HepG2 (cell line): Measurements from ENCODE around the gene ZSCAN4. TPM values are rescaled to one million over a fixed set of nuclear protein-coding genes. Genes with fewer than 3 reads are reported as not detected.

Source experiments
- ATAC-seq: fragments of 200-7000 bp; cut with Tn5 transposase; 3 replicates; pipeline ENCODE4 v1.9.1; 2020; ENCODE audit warnings: mild to moderate bottlenecking, moderate library complexity
- BruUV-seq: library from RNA; stranded (reverse); fragments of 400-500 nt; replicated peaks from 2 replicates; lab custom pipeline; 2021; lab: Mats Ljungman, UMichigan
- CTCF ChIA-PET: fragments of 300-600 bp; formaldehyde crosslinking; extraction: SDS; loops from one replicate; lab custom pipeline; 2021; ENCODE audit warnings: low total read pairs, inconsistent platforms, low intra/inter-chr PET ratio; lab: Yijun Ruan, JAX
- POLR2A ChIA-PET: fragments of 350-600 bp; sonication (Branson Sonifier 250); formaldehyde crosslinking; loops from one replicate; lab custom pipeline; 2020; ENCODE audit warnings: antibody characterized with exemption, inconsistent platforms; lab: Yijun Ruan, JAX
- DNase-seq: peaks from one replicate; pipeline ENCODE4 v3.0.0-alpha.2; 2015; ENCODE audit warnings: low spot score
- FAIRE-seq: peaks from 3 replicates; lab custom pipeline; 2011; peaks lifted over from hg19 to GRCh38; lab: Jason Lieb, UNC
- H2AFZ ChIP-seq: one replicate; pipeline ENCODE4 v1.6.1; 2011; ENCODE audit warnings: low read length, inconsistent platforms
- H3K27ac ChIP-seq: fragments of 300-600 bp; 3 replicates; pipeline ENCODE4 v1.8.0; 2011; ENCODE audit warnings: mixed run types, mild to moderate bottlenecking, mixed read lengths, low read length, inconsistent platforms; ENCODE audit not compliant: insufficient read depth; ENCODE audit errors: extremely low read length
- H3K27me3 ChIP-seq, 2 experiments: fragments of 200-600 bp in 1 of 2; 2 replicates in 1 of 2; 3 replicates in 1 of 2; pipeline versions ENCODE4 v1.6.0 to v1.8.0; 2011; ENCODE audit warnings: low read length in 2 of 2, mild to moderate bottlenecking in 2 of 2, moderate library complexity in 2 of 2, inconsistent platforms in 1 of 2; ENCODE audit not compliant: insufficient read depth in 2 of 2, control insufficient read depth in 1 of 2
- H3K36me3 ChIP-seq, 2 experiments: fragments of 200-600 bp in 1 of 2; replicated peaks in 1 of 2; 2 replicates in 1 of 2; 3 replicates in 1 of 2; pipeline versions ENCODE4 v1.5.1 to v1.8.0; 2011; ENCODE audit warnings: low read length in 2 of 2, inconsistent platforms in 1 of 2; ENCODE audit not compliant: insufficient read depth in 2 of 2, control insufficient read depth in 1 of 2
- H3K4me1 ChIP-seq: 2 replicates; pipeline ENCODE4 v1.5.1; 2012; ENCODE audit warnings: low read length, inconsistent platforms; ENCODE audit not compliant: insufficient read depth
- H3K4me2 ChIP-seq: 2 replicates; pipeline ENCODE4 v1.6.0; 2011; ENCODE audit warnings: low read depth, low read length, inconsistent platforms
- H3K4me3 ChIP-seq, 3 experiments: fragments of 200-600 bp in 1 of 3; sonication (generic), shearing (Covaris generic) in 1 of 3; replicated peaks in 1 of 3; 2 replicates each; pipeline ENCODE4 v1.5.1; 2011 to 2016; ENCODE audit warnings: low read length in 3 of 3, inconsistent platforms in 2 of 3, low read depth in 2 of 3, mild to moderate bottlenecking in 2 of 3, control low read depth in 1 of 3, mixed read lengths in 1 of 3; ENCODE audit not compliant: insufficient read depth in 1 of 3
- H3K79me2 ChIP-seq: one replicate; pipeline ENCODE4 v1.6.1; 2011; ENCODE audit warnings: low read length, inconsistent platforms; ENCODE audit not compliant: insufficient read depth
- H3K9ac ChIP-seq: 2 replicates; pipeline ENCODE4 v1.6.0; 2011; ENCODE audit warnings: mild to moderate bottlenecking, low read depth, low read length, inconsistent platforms; ENCODE audit not compliant: insufficient read depth
- H3K9me3 ChIP-seq: 2 replicates; pipeline ENCODE4 v1.5.1; 2012; ENCODE audit warnings: mild to moderate bottlenecking, low read length
- H4K20me1 ChIP-seq: 2 replicates; pipeline ENCODE4 v1.6.0; 2011; ENCODE audit warnings: inconsistent platforms, mild to moderate bottlenecking, low read length, moderate library complexity; ENCODE audit not compliant: insufficient read depth
- ADNP ChIP-seq: sonication (generic); formaldehyde crosslinking; IDR thresholded peaks from 2 replicates; pipeline ENCODE4 v1.4.0; 2020; ENCODE audit warnings: missing genetic modification reagents
- ATF7-NPFF ChIP-seq: sonication (generic); formaldehyde crosslinking; IDR thresholded peaks from 2 replicates; pipeline ENCODE4 v1.8.1; 2023; ENCODE audit warnings: mild to moderate bottlenecking, low read depth, missing genetic modification reagents, moderate library complexity
- ATRX ChIP-seq: sonication (generic); formaldehyde crosslinking; IDR thresholded peaks from 2 replicates; pipeline ENCODE4 v1.4.0; 2020; ENCODE audit warnings: missing genetic modification reagents, borderline replicate concordance
- CBFB ChIP-seq: sonication (generic); formaldehyde crosslinking; IDR thresholded peaks from 2 replicates; pipeline ENCODE4 v1.4.0; 2020; ENCODE audit warnings: missing genetic modification reagents
- CHCHD3 ChIP-seq: sonication (generic); formaldehyde crosslinking; IDR thresholded peaks from 2 replicates; pipeline ENCODE4 v1.8.0; 2022; ENCODE audit warnings: mild to moderate bottlenecking, missing genetic modification reagents, moderate library complexity
- GRHL1 ChIP-seq: sonication (generic); formaldehyde crosslinking; conservative IDR thresholded peaks from 2 replicates; pipeline ENCODE4 v1.8.0; 2022; ENCODE audit warnings: missing genetic modification reagents
- KDM4B ChIP-seq: sonication (generic); formaldehyde crosslinking; IDR thresholded peaks from 2 replicates; pipeline ENCODE4 v1.4.0; 2020; ENCODE audit warnings: missing genetic modification reagents
- PATZ1 ChIP-seq: sonication (generic); formaldehyde crosslinking; IDR thresholded peaks from 2 replicates; pipeline ENCODE4 v1.4.0; 2020; ENCODE audit warnings: missing genetic modification reagents
- XRCC5 ChIP-seq: fragments of 200-400 bp; formaldehyde crosslinking; optimal IDR thresholded peaks from 2 replicates; pipeline ENCODE3; 2017; ENCODE audit warnings: mild to moderate bottlenecking, low read length
- ZFP1 ChIP-seq: IDR thresholded peaks from 2 replicates; pipeline ENCODE4 v1.6.1; 2016
- ZNF20 ChIP-seq: sonication (generic); formaldehyde crosslinking; IDR thresholded peaks from 2 replicates; pipeline ENCODE4 v1.4.0; 2020; ENCODE audit warnings: mild to moderate bottlenecking, moderate library complexity, missing genetic modification reagents
- ZNF274 ChIP-seq: sonication (generic); formaldehyde crosslinking; IDR thresholded peaks from 2 replicates; pipeline ENCODE4 v1.5.1; 2020; ENCODE audit warnings: mild to moderate bottlenecking, missing genetic modification reagents
- ZNF569 ChIP-seq: sonication (generic); formaldehyde crosslinking; IDR thresholded peaks from 2 replicates; pipeline ENCODE4 v1.5.0; 2020; ENCODE audit warnings: mild to moderate bottlenecking, missing genetic modification reagents, moderate library complexity, borderline replicate concordance
- ZNF737 ChIP-seq: sonication (generic); formaldehyde crosslinking; IDR thresholded peaks from 2 replicates; pipeline ENCODE4 v1.5.0; 2020; ENCODE audit warnings: missing genetic modification reagents, mild to moderate bottlenecking, borderline replicate concordance
- ZNF768 ChIP-seq: sonication (generic); formaldehyde crosslinking; IDR thresholded peaks from 2 replicates; pipeline ENCODE4 v1.4.0; 2020; ENCODE audit warnings: missing genetic modification reagents
- ZSCAN20 ChIP-seq: sonication (generic); formaldehyde crosslinking; IDR thresholded peaks from 2 replicates; pipeline ENCODE4 v1.4.0; 2020; ENCODE audit warnings: missing genetic modification reagents, mild to moderate bottlenecking, borderline replicate concordance
- ZSCAN30 ChIP-seq: sonication (generic); formaldehyde crosslinking; IDR thresholded peaks from 2 replicates; pipeline ENCODE4 v1.5.0; 2020; ENCODE audit warnings: mild to moderate bottlenecking, missing genetic modification reagents
- WGBS: methylation state at CpG from one replicate; pipeline ENCODE4 v1.1.6; 2017; ENCODE audit warnings: low lambda C conversion rate; 5-methylcytosine and 5-hydroxymethylcytosine counted together
- in situ Hi-C: cut with HindIII; loops from 2 replicates; pipeline ENCODE4 v1.10.0; 2017; ENCODE audit warnings: low pct_unique_long_range_greater_than_20kb; ENCODE audit not compliant: extremely low pct_ligation_motif_present
- intact Hi-C: fragments of 100-400 bp; cut with micrococcal nuclease; formaldehyde crosslinking; loops from one replicate; pipeline ENCODE4 v1.10.0; 2022; ENCODE audit not compliant: unreplicated experiment
- polyA plus RNA-seq, 8 experiments: library from polyadenylated mRNA; depleted of rRNA in 3 of 8; stranded (reverse) in 7 of 8; unstranded in 1 of 8; fragments of >200 nt; fragmentation: Illumina TruSeq in 4 of 8; extraction: Trizol in 4 of 8; gene quantifications; 2 replicates each; pipeline versions ENCODE4 v1.2.1 to v1.2.3, GENCODE V29; 2011 to 2016; ENCODE audit warnings: low read depth in 4 of 8, missing spikeins in 1 of 8, mixed read lengths in 1 of 8; ENCODE audit not compliant: insufficient read depth in 1 of 8
- total RNA-seq, 5 experiments: library from RNA; depleted of rRNA; stranded (reverse); fragments of >200 nt; fragmentation: Illumina TruSeq; extraction: Trizol; gene quantifications; 2 replicates each; pipeline ENCODE4 v1.2.3, GENCODE V29; 2016; ENCODE audit warnings: low read depth in 1 of 5

ZSCAN4 gene
- total and polyA plus RNA-seq, 2 of the 13 experiments (the other 11 are each of a cell fraction or from before 2014, with no cell fraction given) = 0.60 to 0.73 TPM

DNA sequence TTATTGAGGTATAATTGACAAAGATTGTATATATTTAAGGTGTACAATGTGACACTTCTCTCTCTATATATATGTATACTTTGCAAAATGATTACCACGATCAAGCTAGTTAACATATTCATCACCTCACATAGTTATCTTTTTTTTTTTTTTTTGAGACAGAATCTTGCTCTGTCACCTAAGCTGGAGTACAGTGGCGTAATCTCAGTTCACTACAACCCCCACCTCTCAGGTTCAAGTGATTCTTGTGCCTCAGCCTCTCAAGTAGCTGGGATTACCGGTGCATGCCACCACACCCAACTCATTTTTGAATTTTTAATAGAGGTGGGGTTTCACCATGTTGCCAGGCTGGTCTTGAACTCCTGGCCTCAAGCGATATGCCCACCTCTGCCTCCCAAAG is 3.7 kb downstream of the ZSCAN4 start:
- Histone ChIP-seq H3K4me1 (no peaks in the 10 kb centered on the region), H3K9ac (no peak overlapping the region), H3K36me3 (no peaks in the 10 kb centered on the region), H3K27me3 (no peaks in the 10 kb centered on the region; a peak in 1 of 5 replicates), H3K4me2 (no peak overlapping the region), H2AFZ (no peak overlapping the region), H3K79me2 (no peaks in the 10 kb centered on the region), H4K20me1 (no peaks in the 10 kb centered on the region), H3K27ac (no peak overlapping the region), H3K9me3 (no peaks in the 10 kb centered on the region), H3K4me3 (no peak overlapping the region)
- DNase-seq (no peak), ATAC-seq (no peak), FAIRE-seq (no peak)
- 38% methylated on average over 4 of the region's 4 CpGs for WGBS
- CTCF ChIA-PET = no interaction called here
- no peak for TF ChIP-seq ZFP1
- POLR2A ChIA-PET = interaction anchor here (1.8 kb wide), 1 partner anchor 8 kb away, joined by 6 read pairs; no protein-coding TSS in a partner anchor
- in situ Hi-C loops = no loop called here
- no TSS peak for BruUV-seq
- intact Hi-C loops = no loop called here

GRCh38 chr19:57675881-57676280 is 7.1 kb downstream of the ZSCAN4 start:
- H3K27ac ChIP-seq = no peak overlapping the region
- no peaks in the 10 kb centered on the region for H3K4me1 ChIP-seq
- no peak for DNase-seq
- no peaks in the 10 kb centered on the region for H3K27me3 ChIP-seq
- no peak for FAIRE-seq
- BruUV-seq = no TSS peak
- no peak for ATAC-seq
- H3K9ac ChIP-seq = no peak overlapping the region
- no peak overlapping the region for H3K4me2 ChIP-seq
- ChIA-PET CTCF (no interaction called here), POLR2A (no interaction called here)
- 16% methylated on average over 2 of the region's 2 CpGs for WGBS
- no peaks in the 10 kb centered on the region for H3K79me2 ChIP-seq
- no peaks in the 10 kb centered on the region for H4K20me1 ChIP-seq
- no peaks in the 10 kb centered on the region for H3K36me3 ChIP-seq
- intact Hi-C loops = no loop called here
- in situ Hi-C loops = no loop called here
- no peaks in the 10 kb centered on the region for H3K9me3 ChIP-seq
- H3K4me3 ChIP-seq = no peak overlapping the region
- no peak overlapping the region for H2AFZ ChIP-seq
- no peak for TF ChIP-seq ADNP (CRISPR knock-in tag)
- no peak for TF ChIP-seq ATF7-NPFF (CRISPR knock-in tag)
- TF ChIP-seq CHCHD3 (CRISPR knock-in tag) = no peak
- TF ChIP-seq ZNF569 = no peak
- TF ChIP-seq ZNF737 (CRISPR knock-in tag) = no peak
- TF ChIP-seq ZSCAN30 (CRISPR knock-in tag) = no peak
- TF ChIP-seq ZSCAN20 (CRISPR knock-in tag) = no peak
- TF ChIP-seq KDM4B (CRISPR knock-in tag) = no peak
- TF ChIP-seq ATRX = no peak
- no peak for TF ChIP-seq ZNF274 (CRISPR knock-in tag)
- no peak for TF ChIP-seq ZNF768 (CRISPR knock-in tag)
- no peak for TF ChIP-seq ZNF20
- TF ChIP-seq GRHL1 (CRISPR knock-in tag) = no peak
- no peak for TF ChIP-seq CBFB
- TF ChIP-seq PATZ1 (CRISPR knock-in tag) = no peak
- TF ChIP-seq XRCC5 = no peak
